Naive thymus-derived CD4-positive, alpha-beta T cell (primary cell): ENCODE results near the gene KLRF1. TPM values are rescaled to one million over a fixed set of nuclear protein-coding genes. Genes with fewer than 3 reads are reported as not detected.

ENCODE experiments used
- ATAC-seq: fragments of 150-1000 bp; cut with Tn5 transposase; 2 replicates; pipeline ENCODE4 v1.10.0; 2021; ENCODE audit warnings: mild to moderate bottlenecking, moderate library complexity
- CTCF ChIA-PET: fragments of 350-600 bp; sonication (Branson Sonifier 250); formaldehyde crosslinking; loops from one replicate; lab custom pipeline; 2021; ENCODE audit warnings: antibody characterized with exemption; lab: Charles Lee
- POLR2A ChIA-PET: fragments of 350-600 bp; sonication (Branson Sonifier 250); formaldehyde crosslinking; loops from one replicate; lab custom pipeline; 2021; ENCODE audit warnings: antibody characterized with exemption, inconsistent platforms; lab: Charles Lee
- DNase-seq, 9 donors: peaks; one replicate each; pipeline versions ENCODE4 v3.0.0 to v3.0.0-alpha.2; 2020 to 2022; ENCODE audit warnings: mixed read lengths in 1 of 9
- H3K27ac ChIP-seq: one replicate; pipeline ENCODE4 v1.7.0; 2013; ENCODE audit warnings: mild to moderate bottlenecking, low read depth, low read length, moderate library complexity
- H3K27me3 ChIP-seq, 2 donors: one replicate each; pipeline ENCODE4 v1.7.0; 2013; ENCODE audit warnings: low read length in 2 of 2, mild to moderate bottlenecking in 2 of 2, moderate library complexity in 2 of 2; ENCODE audit not compliant: control insufficient read depth in 2 of 2, insufficient read depth in 2 of 2
- H3K36me3 ChIP-seq, 3 experiments: 1 replicate in 2 of 3; 2 replicates in 1 of 3; pipeline ENCODE4 v1.7.0; 2013; ENCODE audit warnings: low read length in 3 of 3, mild to moderate bottlenecking in 3 of 3, moderate library complexity in 1 of 3; ENCODE audit not compliant: insufficient read depth in 3 of 3, control insufficient read depth in 2 of 3
- H3K4me1 ChIP-seq, 2 donors: one replicate each; pipeline ENCODE4 v1.7.0; 2013; ENCODE audit warnings: low read length in 2 of 2, mild to moderate bottlenecking in 2 of 2, moderate library complexity in 1 of 2; ENCODE audit not compliant: control insufficient read depth in 2 of 2, insufficient read depth in 2 of 2
- H3K4me3 ChIP-seq: 2 replicates; pipeline ENCODE4 v1.7.0; 2013; ENCODE audit warnings: mild to moderate bottlenecking, low read length
- H3K9me3 ChIP-seq, 3 experiments: 1 replicate in 2 of 3; 2 replicates in 1 of 3; pipeline ENCODE4 v1.7.0; 2013; ENCODE audit warnings: low read length in 3 of 3; ENCODE audit not compliant: control insufficient read depth in 2 of 3
- H3K27ac Mint-ChIP-seq, 9 donors: one replicate each; pipeline ENCODE4 v1.8.0; 2020 to 2022; ENCODE audit warnings: mixed read lengths in 9 of 9, mild to moderate bottlenecking in 8 of 9, moderate library complexity in 5 of 9, inconsistent platforms in 2 of 9
- H3K27me3 Mint-ChIP-seq, 5 donors: one replicate each; pipeline ENCODE4 v1.8.0; 2021 to 2022; ENCODE audit warnings: mixed read lengths in 5 of 5, mild to moderate bottlenecking in 1 of 5
- H3K36me3 Mint-ChIP-seq, 5 donors: one replicate each; pipeline ENCODE4 v1.8.0; 2020 to 2022; ENCODE audit warnings: mixed read lengths in 5 of 5, mild to moderate bottlenecking in 3 of 5, inconsistent platforms in 1 of 5
- H3K4me1 Mint-ChIP-seq, 7 donors: one replicate each; pipeline ENCODE4 v1.8.0; 2020 to 2022; ENCODE audit warnings: mixed read lengths in 7 of 7, mild to moderate bottlenecking in 3 of 7, inconsistent platforms in 1 of 7
- H3K4me3 Mint-ChIP-seq, 10 donors: one replicate each; pipeline ENCODE4 v1.8.0; 2020 to 2022; ENCODE audit warnings: mild to moderate bottlenecking in 10 of 10, mixed read lengths in 10 of 10, moderate library complexity in 6 of 10, inconsistent platforms in 2 of 10
- H3K9me3 Mint-ChIP-seq, 11 donors: one replicate each; pipeline ENCODE4 v1.8.0; 2020 to 2022; ENCODE audit warnings: mixed read lengths in 11 of 11, mild to moderate bottlenecking in 4 of 11, inconsistent platforms in 1 of 11, moderate library complexity in 1 of 11
- intact Hi-C, 2 donors: fragments of 100-400 bp; cut with micrococcal nuclease; formaldehyde crosslinking; loops; one replicate each; pipeline ENCODE4 v1.15.1; 2023
- polyA plus RNA-seq, 2 donors: library from polyadenylated mRNA; unstranded; fragments of 300-500 nt; fragmentation: Illumina TruSeq; gene quantifications; one replicate each; pipeline ENCODE4 v1.2.3, GENCODE V29; 2021
- total RNA-seq, 6 experiments: library from RNA in 5 of 6; stranded (reverse) in 5 of 6; gene quantifications; 1 replicate in 5 of 6; 2 replicates in 1 of 6; pipeline ENCODE4 v1.2.3 and lab custom pipeline; 2021 to 2026

Gene KLRF1
- total and polyA plus RNA-seq, 7 experiments from 2014 or later, result 0.35 to 34.8 (median 1.3) TPM

GRCh38 chr12:9856894-9857293, 29.6 kb downstream of the KLRF1 start:
- H3K9me3 Mint-ChIP-seq, result no peaks in the 10 kb centered on the region
- intact Hi-C loops, result no loop called here
- Histone ChIP-seq H3K36me3 (peaks cover 5 to 56% (median 46%) of the 10 kb centered on the region in 3 experiments), H3K27ac (no peak overlapping the region), H3K4me3 (no peak overlapping the region), H3K4me1 (peaks cover 7 to 11% of the 10 kb centered on the region in 2 donors), H3K9me3 (no peaks in the 10 kb centered on the region), H3K27me3 (no peaks in the 10 kb centered on the region)
- POLR2A ChIA-PET, result no interaction called here
- H3K4me1 Mint-ChIP-seq, result peaks cover 26 to 89% (median 66%) of the 10 kb centered on the region in 7 donors
- no peak overlapping the region for H3K4me3 Mint-ChIP-seq
- no peak overlapping the region for H3K27ac Mint-ChIP-seq
- peaks cover 17 to 73% (median 65%) of the 10 kb centered on the region in 5 donors for H3K36me3 Mint-ChIP-seq
- ATAC-seq, result no peak
- no peaks in the 10 kb centered on the region for H3K27me3 Mint-ChIP-seq
- CTCF ChIA-PET, result no interaction called here
- no peak for DNase-seq

- ATAC-seq (no peak), DNase-seq (no peak)
- Histone ChIP-seq H3K4me1 (peaks cover 13 to 19% of the 10 kb centered on the region in 2 donors), H3K36me3 (peaks cover 5 to 48% (median 38%) of the 10 kb centered on the region in 3 experiments), H3K4me3 (no peak overlapping the region), H3K27ac (no peak overlapping the region), H3K27me3 (no peaks in the 10 kb centered on the region), H3K9me3 (peaks cover 0 to 2% (median 0%) of the 10 kb centered on the region in 3 experiments)
- POLR2A ChIA-PET, result no interaction called here
- Mint-ChIP-seq H3K27ac (peak overlapping the region in 1 of 9 donors; percentile 22), H3K4me3 (no peak overlapping the region), H3K36me3 (peaks cover 19 to 71% (median 61%) of the 10 kb centered on the region in 5 donors), H3K27me3 (no peaks in the 10 kb centered on the region), H3K9me3 (peaks cover 0 to 5% (median 1%) of the 10 kb centered on the region in 11 donors), H3K4me1 (peaks cover 29 to 91% (median 72%) of the 10 kb centered on the region in 7 donors)
- intact Hi-C loops, result loop anchor here in 1 of 2 donors (1.0 kb wide), 1 partner anchor 8 kb away; no protein-coding TSS in a partner anchor
- CTCF ChIA-PET, result interaction anchor here (0.6 to 0.7 kb wide), 2 partner anchors 13 to 67 kb away, joined by 3 read pairs; no protein-coding TSS in a partner anchor
Measured at GRCh38 chr12:9858135-9858534, 30.9 kb downstream of the KLRF1 start.

GRCh38 chr12:9864913-9865675, 37.8 kb downstream of the KLRF1 start:
- Mint-ChIP-seq H3K4me1 (peaks cover 36 to 59% (median 47%) of the 10 kb centered on the region in 7 donors), H3K27ac (peak overlapping the region; percentile 76 to 100 (median 92)), H3K9me3 (peaks cover 5 to 18% (median 11%) of the 10 kb centered on the region in 11 donors), H3K4me3 (peak overlapping the region; percentile 83 to 99 (median 92)), H3K36me3 (peaks cover 14 to 40% (median 34%) of the 10 kb centered on the region in 5 donors), H3K27me3 (no peaks in the 10 kb centered on the region)
- Histone ChIP-seq H3K4me3 (peak overlapping the region; percentile 60), H3K27ac (peak overlapping the region; percentile 94), H3K27me3 (no peaks in the 10 kb centered on the region), H3K36me3 (peaks cover 0 to 5% (median 3%) of the 10 kb centered on the region in 3 experiments), H3K9me3 (peaks cover 0 to 4% (median 0%) of the 10 kb centered on the region in 3 experiments), H3K4me1 (peaks cover 13 to 20% of the 10 kb centered on the region in 2 donors)
- POLR2A ChIA-PET, result interaction anchor here (0.6 to 1.0 kb wide), 4 partner anchors 11 to 62 kb away, joined by 3 read pairs; no protein-coding TSS in a partner anchor
- intact Hi-C loops, result loop anchor here (1.0 to 5.0 kb wide), 6 partner anchors 20 to 747 kb away; partner anchors contain the start of gene MAGOHB (in 1 of the 2)
- ATAC-seq (peak; percentile 33), DNase-seq (peak in 7 of 9 donors; percentile 14 to 41 (median 23))
- CTCF ChIA-PET, result no interaction called here

DNA sequence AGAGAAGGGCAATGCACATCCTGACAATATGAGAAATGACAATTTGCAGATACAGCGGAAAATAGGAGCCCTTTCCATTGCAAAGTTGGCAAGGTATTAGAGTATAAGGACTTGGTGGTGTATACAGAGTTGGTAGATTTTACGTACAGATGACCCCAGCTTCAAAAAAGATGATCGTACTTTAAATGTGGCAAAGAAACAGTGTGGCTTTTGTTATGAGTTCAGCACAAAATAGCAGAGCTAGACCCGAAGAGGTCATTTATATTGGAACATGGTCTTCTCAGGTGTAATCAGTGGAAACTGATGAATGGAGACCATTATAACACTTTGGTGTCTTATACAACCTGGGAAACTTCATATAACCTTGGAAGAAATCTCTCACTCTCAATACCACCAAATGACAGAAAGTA, 39.6 kb downstream of the KLRF1 start:
- ChIA-PET POLR2A (interaction anchor here (0.6 to 4.2 kb wide), 16 partner anchors 11 to 493 kb away, joined by 3 to 88 read pairs (median 4); partner anchors contain the start of gene CD69), CTCF (interaction anchor here (0.7 to 1.6 kb wide), 7 partner anchors 53 to 124 kb away, joined by 3 to 5 read pairs (median 4); no protein-coding TSS in a partner anchor)
- Histone ChIP-seq H3K27me3 (no peaks in the 10 kb centered on the region), H3K27ac (peak overlapping the region; percentile 94), H3K4me3 (peak overlapping the region; percentile 70), H3K4me1 (peaks cover 13 to 23% of the 10 kb centered on the region in 2 donors), H3K9me3 (peaks cover 0 to 4% (median 0%) of the 10 kb centered on the region in 3 experiments), H3K36me3 (peaks cover 0 to 5% (median 0%) of the 10 kb centered on the region in 3 experiments)
- Mint-ChIP-seq H3K27ac (peak overlapping the region; percentile 68 to 100 (median 92)), H3K4me1 (peaks cover 29 to 55% (median 46%) of the 10 kb centered on the region in 7 donors), H3K36me3 (peaks cover 14 to 34% (median 25%) of the 10 kb centered on the region in 5 donors), H3K27me3 (no peaks in the 10 kb centered on the region), H3K4me3 (peak overlapping the region; percentile 82 to 99 (median 92)), H3K9me3 (peaks cover 5 to 18% (median 11%) of the 10 kb centered on the region in 11 donors)
- intact Hi-C loops, result loop anchor here (1.0 to 5.0 kb wide), 7 partner anchors 7 to 856 kb away; partner anchors contain the start of genes MAGOHB (in 1 of the 2) and YBX3 (in 1 of the 2)
- no peak for DNase-seq
- ATAC-seq, result no peak

DNA sequence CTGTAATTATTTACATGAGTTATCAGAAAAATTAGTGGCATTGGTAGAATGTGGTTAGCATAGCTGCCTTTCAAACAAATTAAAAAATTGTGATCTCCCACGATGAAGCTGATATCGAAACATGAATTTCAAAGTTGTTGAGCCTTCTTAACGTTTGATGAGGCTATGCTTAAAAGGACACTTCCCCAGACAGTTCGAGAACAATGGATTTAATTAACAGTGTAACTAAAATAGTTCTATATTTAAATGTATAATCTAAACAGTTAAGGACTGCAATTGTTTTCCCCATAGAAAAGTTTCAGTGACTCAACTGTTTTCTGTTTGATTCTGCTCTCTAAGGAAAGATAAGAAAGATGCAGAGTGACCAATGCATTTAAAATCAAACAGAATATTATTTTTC, 40.2 kb downstream of the KLRF1 start:
- Histone ChIP-seq H3K9me3 (peaks cover 0 to 4% (median 0%) of the 10 kb centered on the region in 3 experiments), H3K36me3 (peaks cover 0 to 5% (median 0%) of the 10 kb centered on the region in 3 experiments), H3K4me1 (peaks cover 12 to 21% of the 10 kb centered on the region in 2 donors), H3K4me3 (peak overlapping the region; percentile 70), H3K27me3 (no peaks in the 10 kb centered on the region), H3K27ac (peak overlapping the region; percentile 94)
- no peak for ATAC-seq
- no peaks in the 10 kb centered on the region for H3K27me3 Mint-ChIP-seq
- peaks cover 5 to 18% (median 11%) of the 10 kb centered on the region in 11 donors for H3K9me3 Mint-ChIP-seq
- intact Hi-C loops, result loop anchor here (2.0 to 5.0 kb wide), 5 partner anchors 40 to 855 kb away; partner anchors contain the start of genes MAGOHB (in 1 of the 2) and YBX3 (in 1 of the 2)
- CTCF ChIA-PET, result interaction anchor here (0.6 to 1.3 kb wide), 4 partner anchors 54 to 118 kb away, joined by 3 to 4 read pairs (median 4); no protein-coding TSS in a partner anchor
- peaks cover 12 to 33% (median 19%) of the 10 kb centered on the region in 5 donors for H3K36me3 Mint-ChIP-seq
- H3K27ac Mint-ChIP-seq, result peak overlapping the region; percentile 84 to 100 (median 92)
- DNase-seq, result peak in 1 of 9 donors; percentile 26
- H3K4me1 Mint-ChIP-seq, result peaks cover 25 to 55% (median 43%) of the 10 kb centered on the region in 7 donors
- POLR2A ChIA-PET, result interaction anchor here (0.6 to 4.2 kb wide), 18 partner anchors 22 to 857 kb away, joined by 3 to 88 read pairs (median 4); partner anchors contain the start of genes CD69 and GABARAPL1
- H3K4me3 Mint-ChIP-seq, result peak overlapping the region; percentile 82 to 99 (median 92)
